Measurements from ENCODE around the gene LMO1.

Gene LMO1

GRCh38 chr11:8288166-8288772 lies 24.6 kb upstream of the LMO1 start:
- DNase-seq = no peak

DNA sequence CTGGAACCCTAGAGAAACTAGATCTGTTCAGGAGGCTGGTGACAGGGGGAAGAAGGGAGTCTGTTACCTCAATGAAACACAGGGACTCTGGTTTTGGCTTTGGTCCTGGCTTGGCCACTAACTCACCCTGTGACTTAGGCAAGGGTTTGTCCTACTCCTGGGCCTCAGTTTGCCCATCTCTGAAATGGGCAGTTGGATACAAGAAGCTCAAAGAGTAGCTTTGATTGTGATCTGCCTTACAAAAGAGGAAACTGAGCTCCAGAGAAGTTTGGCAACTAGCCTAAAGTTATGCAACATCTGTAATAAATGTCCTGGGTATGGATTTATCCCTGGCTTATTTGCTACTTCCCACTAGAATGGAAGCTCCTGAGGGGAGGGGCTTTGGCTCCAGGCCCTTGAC lies 24.0 kb upstream of the LMO1 start:
- DNase-seq = no peak

DNA sequence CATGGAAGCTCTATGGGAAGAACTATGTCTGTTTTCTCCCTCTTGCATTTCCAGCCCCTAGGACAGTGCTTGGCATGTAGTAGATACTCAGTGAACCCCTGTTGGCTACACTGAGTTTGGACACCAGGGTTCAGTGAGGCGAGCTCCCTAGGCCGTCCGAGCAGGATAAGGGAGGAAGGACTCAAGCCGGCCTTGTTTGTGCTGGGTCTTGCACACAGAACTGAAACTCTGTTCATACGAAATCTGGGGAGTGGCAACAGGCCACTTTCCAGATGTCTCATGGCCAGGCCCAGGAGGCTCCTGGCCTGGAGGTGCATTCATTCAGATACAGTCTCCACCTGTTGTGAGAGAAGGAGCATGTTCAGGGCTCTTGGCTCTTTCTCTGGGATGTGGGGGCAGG lies 23.6 kb upstream of the LMO1 start:
- DNase-seq = no peak

GRCh38 chr11:8286886-8287285 lies 23.2 kb upstream of the LMO1 start:
- no peak for DNase-seq

- DNase-seq = no peak
Measured at GRCh38 chr11:8285796-8286195, 22.1 kb upstream of the LMO1 start.

- DNase-seq = no peak
Measured at GRCh38 chr11:8285228-8285627, 21.6 kb upstream of the LMO1 start.

- DNase-seq = no peak
Measured at GRCh38 chr11:8283465-8284230, 20.0 kb upstream of the LMO1 start.

DNA sequence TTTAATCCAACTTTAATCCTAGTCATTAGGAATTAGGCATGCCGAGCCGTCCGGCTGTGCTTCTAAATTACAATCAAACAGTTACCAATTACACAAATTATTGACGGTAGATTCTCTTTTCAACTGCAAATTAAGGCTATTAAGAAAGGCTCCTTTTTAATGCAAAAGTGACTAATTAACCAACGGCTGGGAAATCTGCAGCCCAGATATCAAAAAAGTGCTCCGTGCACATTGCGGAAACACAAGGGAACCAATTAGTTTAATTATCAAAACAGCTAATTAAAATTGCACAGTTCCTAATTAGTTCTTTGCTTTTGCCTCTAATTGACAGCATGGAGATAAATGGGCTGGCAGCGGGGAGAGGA lies 19.4 kb upstream of the LMO1 start:
- no peak for DNase-seq

DNA sequence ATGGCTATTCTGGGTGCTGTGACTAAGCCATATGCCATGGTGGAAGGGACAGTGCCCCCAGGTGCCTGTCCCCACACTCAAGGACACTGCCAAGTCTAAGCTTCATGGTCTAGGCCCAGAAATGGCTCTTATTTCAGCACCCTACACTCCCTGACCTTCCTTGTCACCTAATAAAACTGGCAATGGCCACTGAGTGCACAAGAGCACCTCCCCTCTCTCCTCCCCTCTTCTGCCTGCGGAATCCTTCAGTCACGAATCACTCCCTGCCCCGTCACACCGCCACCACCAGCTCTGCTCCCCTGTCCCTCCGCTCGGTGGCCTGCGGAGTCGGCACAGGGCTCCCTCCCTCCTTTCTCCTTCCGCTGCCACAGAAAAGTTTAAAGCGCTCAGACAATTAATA lies 19.0 kb upstream of the LMO1 start:
- no peak for DNase-seq

- no peak for DNase-seq
Measured at GRCh38 chr11:8281266-8281665, 17.6 kb upstream of the LMO1 start.

GRCh38 chr11:8277691-8278090 lies 14.0 kb upstream of the LMO1 start:
- DNase-seq = no peak

GRCh38 chr11:8276528-8276927 lies 12.8 kb upstream of the LMO1 start:
- DNase-seq = no peak

DNA sequence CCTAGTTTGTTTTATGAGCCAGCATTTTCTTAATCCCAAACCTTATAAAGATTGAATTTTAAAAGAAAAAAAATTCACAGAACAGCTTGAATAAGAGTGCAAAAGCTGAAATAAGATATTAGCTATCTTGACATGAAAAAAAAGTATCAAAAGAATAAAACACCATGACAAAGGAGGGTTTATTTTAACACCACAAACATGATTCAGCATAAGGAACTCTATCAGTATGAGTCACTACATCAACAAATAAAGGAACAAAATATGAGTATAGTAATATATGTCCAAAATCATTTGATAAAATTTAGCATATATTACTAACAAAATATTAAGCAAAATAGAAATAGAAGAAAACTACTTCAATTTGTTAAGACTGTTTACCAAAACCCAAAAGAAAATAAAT lies 9.6 kb upstream of the LMO1 start:
- no peak for DNase-seq

DNA sequence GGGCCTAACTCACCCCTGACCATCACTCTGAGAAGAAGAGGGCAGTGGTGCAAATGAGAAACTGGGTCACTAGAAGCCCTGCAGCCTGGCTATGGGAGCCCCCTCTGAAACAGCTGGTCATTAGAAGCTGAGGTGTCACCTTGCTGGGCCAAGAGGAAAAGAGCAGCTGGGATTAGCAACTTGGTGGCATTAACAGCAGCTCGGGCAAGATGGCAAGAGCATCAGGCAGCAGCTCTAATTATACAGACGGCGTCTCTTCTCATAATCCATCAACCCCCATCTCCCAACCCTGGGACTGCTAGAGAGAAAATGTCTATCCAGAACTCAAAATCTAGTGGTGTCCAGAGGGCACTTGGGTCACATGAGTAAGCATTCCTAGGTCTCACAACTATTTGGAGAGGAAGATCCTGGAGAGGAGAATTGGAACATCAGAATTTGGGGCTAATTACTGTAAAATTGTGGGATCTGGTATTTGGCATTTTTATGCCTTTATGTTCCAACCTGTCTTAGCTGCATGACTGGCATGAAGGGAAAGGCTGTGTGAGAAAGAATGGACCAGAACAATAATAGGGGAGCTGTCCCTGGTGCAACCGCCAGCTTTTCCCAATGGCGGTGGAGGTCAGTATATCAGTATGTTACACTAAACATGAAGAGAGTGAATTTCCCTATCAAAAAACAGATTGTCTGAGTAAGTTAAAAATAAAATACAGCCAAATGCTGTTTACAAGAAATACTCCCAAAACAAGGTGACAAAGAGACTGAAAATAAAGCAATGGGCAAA lies 7.6 kb upstream of the LMO1 start:
- no peak for DNase-seq

GRCh38 chr11:8269636-8270035 lies 6.0 kb upstream of the LMO1 start:
- no peak for DNase-seq

DNA sequence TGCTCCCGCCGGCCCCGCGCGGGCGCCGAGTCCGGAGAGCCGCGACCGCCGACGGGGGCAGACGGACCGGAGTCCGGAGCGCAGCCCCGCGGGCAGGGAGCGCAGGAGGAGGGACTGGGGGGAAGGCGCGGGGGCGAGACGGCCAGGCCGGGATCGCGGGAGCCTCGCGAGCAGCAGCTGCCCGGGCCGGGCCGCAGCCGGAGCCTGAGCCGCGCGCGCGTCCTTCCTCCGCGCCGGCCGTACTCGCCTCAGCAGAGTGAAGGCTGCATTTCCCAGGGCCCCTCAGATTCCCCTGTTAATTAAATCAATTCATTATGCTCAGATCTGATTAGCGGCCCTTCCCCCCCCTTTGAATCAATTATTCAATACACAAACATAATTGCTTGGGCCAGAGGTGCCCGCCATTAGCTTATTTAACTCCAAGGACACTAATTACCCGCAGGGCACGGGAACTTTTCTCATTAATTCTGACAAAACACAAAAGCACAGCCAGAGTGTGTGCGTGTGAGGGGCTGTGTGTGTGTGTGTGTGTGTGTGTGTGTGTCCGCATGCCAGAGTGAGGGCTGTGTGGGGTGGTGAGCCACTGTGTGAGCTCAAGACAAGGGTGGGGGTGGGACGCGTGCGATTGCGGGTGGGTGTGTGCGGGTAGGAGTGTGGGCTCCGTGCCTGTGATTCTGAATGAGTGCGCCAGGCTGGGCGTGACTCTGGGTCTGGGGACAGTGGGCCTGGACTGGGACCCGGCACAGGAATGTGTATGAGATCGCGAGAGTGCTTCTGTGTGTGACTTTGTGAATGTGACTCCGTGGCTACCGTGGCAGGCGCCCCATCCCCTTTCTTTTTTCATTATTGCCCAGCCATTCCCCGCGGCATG lies 5.1 kb upstream of the LMO1 start:
- no peak for DNase-seq

- DNase-seq = no peak
Measured at GRCh38 chr11:8267831-8268529, 4.3 kb upstream of the LMO1 start.

- DNase-seq = no peak
Measured at GRCh38 chr11:8267280-8267679, 3.6 kb upstream of the LMO1 start.

- DNase-seq = no peak
Measured at GRCh38 chr11:8266246-8267241, 2.9 kb upstream of the LMO1 start.

DNA sequence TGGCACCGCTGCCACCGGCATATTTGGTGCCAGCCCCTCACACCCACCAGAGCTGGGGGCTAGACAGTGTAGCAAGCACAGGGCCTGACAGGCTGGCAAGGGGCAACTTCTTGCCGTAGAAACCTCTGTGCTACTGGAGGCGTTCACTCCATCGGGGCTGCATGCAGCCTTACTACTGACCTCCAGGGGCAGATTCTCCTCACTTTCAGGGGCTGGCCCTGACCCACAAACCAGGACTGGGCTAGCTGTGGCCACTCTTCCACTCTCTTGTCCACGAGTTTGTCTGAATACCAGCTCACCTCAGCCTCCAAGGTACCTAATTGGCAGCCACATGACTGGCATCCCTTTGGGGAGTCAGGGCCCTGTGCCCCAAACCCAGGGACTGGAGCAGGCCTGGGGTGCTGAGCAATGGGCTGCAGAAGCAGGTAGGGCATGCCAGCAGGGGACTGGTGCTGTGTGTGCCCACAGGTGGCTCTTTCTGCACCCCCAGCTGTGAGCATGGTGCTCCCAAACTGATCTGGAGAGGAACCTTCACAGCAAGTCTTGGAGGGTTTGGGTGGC lies 2.1 kb upstream of the LMO1 start:
- no peak for DNase-seq
